ACC112 (cell line): Measurements from ENCODE around the gene ATP13A1.
"Not testable (repeated sequence)": the region's sequence is repeated elsewhere in the genome, so short reads cannot be mapped to it uniquely, and the experiment has no call there.

ENCODE experiments used
- H2AFZ ChIP-seq: fragments of 200-600 bp; sonication (generic); one replicate; pipeline ENCODE4 v1.6.0; 2017; ENCODE audit warnings: antibody characterized with exemption, low read length; ENCODE audit not compliant: unreplicated experiment
- H3K27ac ChIP-seq: fragments of 200-600 bp; sonication (generic); 2 replicates; pipeline ENCODE4 v1.5.1; 2014; ENCODE audit warnings: low read depth, mild to moderate bottlenecking, antibody characterized with exemption, low read length, moderate library complexity
- H3K27me3 ChIP-seq: fragments of 200-600 bp; sonication (generic); 2 replicates; pipeline ENCODE4 v1.6.1; 2014; ENCODE audit warnings: mild to moderate bottlenecking, antibody characterized with exemption, low read length, moderate library complexity, mixed read lengths; ENCODE audit not compliant: insufficient read depth
- H3K36me3 ChIP-seq: fragments of 200-600 bp; sonication (generic); 2 replicates; pipeline ENCODE4 v1.6.1; 2016; ENCODE audit warnings: mild to moderate bottlenecking, antibody characterized with exemption, low read length, moderate library complexity, mixed read lengths; ENCODE audit not compliant: insufficient read depth
- H3K4me1 ChIP-seq: fragments of 200-600 bp; sonication (generic); one replicate; pipeline ENCODE4 v1.6.1; 2016; ENCODE audit warnings: low read length, mixed read lengths; ENCODE audit not compliant: insufficient read depth, unreplicated experiment, control insufficient read depth
- H3K4me3 ChIP-seq: fragments of 200-600 bp; sonication (generic); 2 replicates; pipeline ENCODE4 v1.5.1; 2014; ENCODE audit warnings: mild to moderate bottlenecking, low read depth, low read length
- H3K79me2 ChIP-seq: fragments of 200-600 bp; sonication (generic); one replicate; pipeline ENCODE4 v1.6.0; 2016; ENCODE audit warnings: low read length; ENCODE audit not compliant: control insufficient read depth, unreplicated experiment, insufficient read depth

Gene ATP13A1

GRCh38 chr19:19687090-19687489 is 23.6 kb upstream of the ATP13A1 start:
- Histone ChIP-seq H3K27me3 (no peaks in the 10 kb centered on the region), H3K4me3 (no peak overlapping the region), H3K36me3 (no peaks in the 10 kb centered on the region), H3K79me2 (no peaks in the 10 kb centered on the region), H3K4me1 (no peaks in the 10 kb centered on the region), H3K27ac (no peak overlapping the region), H2AFZ (no peak overlapping the region)

GRCh38 chr19:19686580-19686979 is 23.1 kb upstream of the ATP13A1 start:
- H2AFZ ChIP-seq, result no peak overlapping the region
- no peaks in the 10 kb centered on the region for H3K27me3 ChIP-seq
- no peaks in the 10 kb centered on the region for H3K36me3 ChIP-seq
- no peak overlapping the region for H3K27ac ChIP-seq
- no peaks in the 10 kb centered on the region for H3K4me1 ChIP-seq
- H3K79me2 ChIP-seq, result no peaks in the 10 kb centered on the region
- no peak overlapping the region for H3K4me3 ChIP-seq

GRCh38 chr19:19686119-19686518 is 22.6 kb upstream of the ATP13A1 start:
- H3K27me3 ChIP-seq, H3K4me3 ChIP-seq, H3K36me3 ChIP-seq, H3K4me1 ChIP-seq, H3K79me2 ChIP-seq, H2AFZ ChIP-seq, H3K27ac ChIP-seq: not testable (repeated sequence)

DNA sequence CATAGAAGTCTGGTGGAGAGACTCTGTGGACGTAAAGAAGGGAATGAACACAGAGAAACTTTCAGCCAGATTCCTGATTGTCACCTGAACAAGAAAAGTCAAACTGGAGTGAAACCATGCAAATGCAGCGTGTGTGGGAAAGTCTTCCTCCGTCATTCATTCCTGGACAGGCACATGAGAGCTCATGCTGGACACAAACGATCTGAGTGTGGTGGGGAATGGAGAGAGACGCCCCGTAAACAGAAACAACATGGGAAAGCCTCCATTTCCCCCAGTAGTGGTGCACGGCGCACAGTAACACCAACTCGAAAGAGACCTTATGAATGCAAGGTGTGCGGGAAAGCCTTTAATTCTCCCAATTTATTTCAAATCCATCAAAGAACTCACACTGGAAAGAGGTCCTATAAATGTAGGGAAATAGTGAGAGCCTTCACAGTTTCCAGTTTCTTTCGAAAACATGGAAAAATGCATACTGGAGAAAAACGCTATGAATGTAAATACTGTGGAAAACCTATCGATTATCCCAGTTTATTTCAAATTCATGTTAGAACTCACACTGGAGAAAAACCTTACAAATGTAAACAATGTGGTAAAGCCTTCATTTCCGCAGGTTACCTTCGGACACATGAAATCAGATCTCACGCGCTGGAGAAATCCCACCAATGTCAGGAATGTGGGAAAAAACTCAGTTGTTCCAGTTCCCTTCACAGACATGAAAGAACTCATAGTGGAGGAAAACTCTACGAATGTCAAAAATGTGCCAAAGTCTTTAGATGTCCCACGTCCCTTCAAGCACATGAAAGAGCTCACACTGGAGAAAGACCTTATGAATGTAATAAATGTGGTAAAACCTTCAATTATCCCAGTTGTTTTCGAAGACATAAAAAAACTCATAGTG is 15.9 kb upstream of the ATP13A1 start:
- Histone ChIP-seq H3K36me3 (peaks cover 41% of the 10 kb centered on the region), H2AFZ (no peak overlapping the region), H3K79me2 (peaks cover under 1% of the 10 kb centered on the region), H3K4me1 (no peaks in the 10 kb centered on the region), H3K27ac (no peak overlapping the region), H3K27me3 (no peaks in the 10 kb centered on the region), H3K4me3 (no peak overlapping the region)

DNA sequence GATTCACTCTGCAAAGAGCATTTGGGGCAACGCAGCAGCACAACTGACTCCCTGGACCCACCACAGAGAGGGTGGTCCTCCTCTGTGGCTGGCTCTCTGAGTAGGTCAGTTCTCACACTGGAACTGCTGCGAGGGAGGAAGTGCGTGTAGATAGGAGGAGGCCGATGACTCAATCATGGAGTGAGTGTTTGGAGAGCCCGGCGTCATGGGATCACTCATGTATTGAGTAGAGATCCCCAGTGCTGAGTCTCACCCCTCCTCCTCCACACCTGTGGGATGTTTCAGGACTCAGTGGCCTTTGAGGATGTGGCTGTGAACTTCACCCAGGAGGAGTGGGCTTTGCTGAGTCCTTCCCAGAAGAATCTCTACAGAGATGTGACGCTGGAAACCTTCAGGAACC is 14.1 kb upstream of the ATP13A1 start:
- H3K36me3 ChIP-seq, result peaks cover 50% of the 10 kb centered on the region
- peaks cover 2% of the 10 kb centered on the region for H3K79me2 ChIP-seq
- H3K27me3 ChIP-seq, result no peaks in the 10 kb centered on the region

DNA sequence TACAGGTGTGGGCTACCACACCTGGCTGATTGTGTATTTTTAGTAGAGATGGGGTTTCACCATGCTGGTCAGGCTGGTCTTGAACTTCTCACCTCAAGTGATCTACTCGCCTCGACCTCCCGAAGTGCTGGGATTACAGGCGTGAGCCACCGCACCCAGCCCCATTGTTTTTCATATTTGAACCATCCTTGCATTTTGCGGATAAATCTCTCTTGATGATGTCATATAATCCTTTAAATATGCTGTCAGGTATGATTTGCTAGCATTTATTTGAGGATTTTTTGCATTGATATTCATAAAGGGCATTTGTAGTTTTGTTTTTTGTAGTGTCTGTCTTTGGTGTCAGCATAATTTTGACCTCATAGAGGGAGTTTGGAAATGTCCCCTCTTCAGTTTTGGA is 10.8 kb upstream of the ATP13A1 start:
- Histone ChIP-seq H3K36me3 (peaks cover 37% of the 10 kb centered on the region), H2AFZ (no peak overlapping the region), H3K79me2 (peaks cover 19% of the 10 kb centered on the region)

More for the DNA sequence above, 14.1 kb upstream of the ATP13A1 start:
- Histone ChIP-seq H3K4me1 (no peaks in the 10 kb centered on the region), H2AFZ (no peak overlapping the region), H3K27ac (no peak overlapping the region), H3K4me3 (no peak overlapping the region)

DNA sequence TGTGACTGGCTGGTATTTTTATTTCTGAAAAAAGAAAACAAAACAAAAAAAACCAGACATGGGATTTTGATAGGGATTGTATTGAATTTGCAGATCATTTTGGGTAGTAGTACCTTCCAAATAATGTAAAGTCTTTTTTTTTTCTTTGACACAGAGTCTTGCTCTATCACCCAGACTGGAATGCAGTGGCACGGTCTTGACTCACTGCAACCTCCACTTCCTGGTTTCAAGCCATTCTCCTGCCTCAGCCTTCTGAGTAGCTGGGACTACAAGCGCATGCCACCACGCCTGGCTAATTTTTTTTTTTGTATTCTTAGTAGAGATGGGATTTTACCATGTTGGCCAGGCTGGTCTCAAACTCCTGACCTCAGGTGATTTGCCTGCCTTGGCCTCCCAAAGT is 9.3 kb upstream of the ATP13A1 start:
- peaks cover 19% of the 10 kb centered on the region for H3K79me2 ChIP-seq
- no peak overlapping the region for H3K27ac ChIP-seq
- H3K4me3 ChIP-seq, result no peak overlapping the region
- H3K36me3 ChIP-seq, result peaks cover 24% of the 10 kb centered on the region
- no peak overlapping the region for H2AFZ ChIP-seq
- peaks cover 4% of the 10 kb centered on the region for H3K4me1 ChIP-seq
- no peaks in the 10 kb centered on the region for H3K27me3 ChIP-seq

More for the DNA sequence above, 10.8 kb upstream of the ATP13A1 start:
- H3K27me3 ChIP-seq, result no peaks in the 10 kb centered on the region
- no peak overlapping the region for H3K27ac ChIP-seq
- H3K4me1 ChIP-seq, result peaks cover 4% of the 10 kb centered on the region
- no peak overlapping the region for H3K4me3 ChIP-seq

DNA sequence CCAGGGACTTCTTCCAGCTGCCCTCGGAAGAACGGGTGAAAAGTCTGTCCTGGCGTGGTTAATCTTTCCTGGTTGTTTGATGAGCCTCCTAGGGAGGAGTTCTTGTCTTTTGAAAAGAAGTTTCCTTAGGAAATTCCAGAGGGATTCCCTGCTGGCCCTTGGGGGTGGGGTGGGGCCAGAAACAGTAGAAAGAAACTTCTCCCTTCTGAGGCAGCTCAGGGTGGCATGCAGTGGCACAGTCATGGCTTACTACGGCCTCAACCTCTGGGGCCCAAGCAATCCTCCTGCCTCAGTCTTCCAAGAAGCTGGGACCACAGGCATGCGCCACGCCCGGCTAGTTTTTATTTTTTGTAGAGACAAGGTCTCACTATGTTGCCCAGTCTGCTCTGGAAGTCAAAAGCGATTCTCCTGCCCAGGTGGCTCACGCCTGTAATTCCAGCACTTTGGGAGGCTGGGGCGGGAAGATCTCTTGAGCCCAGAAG is 6.6 kb upstream of the ATP13A1 start:
- Histone ChIP-seq H2AFZ (peak overlapping the region; percentile 25), H3K36me3 (peaks cover 11% of the 10 kb centered on the region), H3K27me3 (no peaks in the 10 kb centered on the region), H3K4me3 (peak overlapping the region; percentile 81), H3K27ac (no peak overlapping the region), H3K4me1 (peaks cover 4% of the 10 kb centered on the region), H3K79me2 (peaks cover 19% of the 10 kb centered on the region)

GRCh38 chr19:19668230-19669012 is 4.9 kb upstream of the ATP13A1 start, which contains the start of gene ZNF101:
ZNF101 (plus strand) TSS chr19:19668839; CDS start chr19:19668964, 125 bp downstream.
- no peaks in the 10 kb centered on the region for H3K27me3 ChIP-seq
- peak within 1 kb of the TSS; percentile 55 for H2AFZ ChIP-seq
- peaks cover 4% of the 10 kb centered on the region for H3K4me1 ChIP-seq
- peak within 1 kb of the TSS; percentile 80 for H3K27ac ChIP-seq
- peaks cover 3% of the 10 kb centered on the region; the same call in 1 of the 2 replicates for H3K36me3 ChIP-seq
- H3K79me2 ChIP-seq, result peaks cover 18% of the 10 kb centered on the region
- peak within 1 kb of the TSS; percentile 81 for H3K4me3 ChIP-seq

GRCh38 chr19:19665420-19665948 is 2.0 kb upstream of the ATP13A1 start:
- not testable (repeated sequence) for H3K27ac ChIP-seq, H3K36me3 ChIP-seq, H3K4me3 ChIP-seq, H3K27me3 ChIP-seq, H2AFZ ChIP-seq
- Histone ChIP-seq H3K4me1 (peaks cover 18% of the 10 kb centered on the region), H3K79me2 (peaks cover 37% of the 10 kb centered on the region)
